HEK293 (cell line): ENCODE data around the gene UCP2.
"Not testable (repeated sequence)": the region's sequence is repeated elsewhere in the genome, so short reads cannot be mapped to it uniquely, and the experiment has no call there.

Experiments
- CTCF ChIA-PET: fragments of 350-600 bp; formaldehyde crosslinking; extraction: SDS; loops from one replicate; lab custom pipeline; 2021; ENCODE audit warnings: antibody characterized with exemption; lab: Yijun Ruan, JAX
- POLR2A ChIA-PET: fragments of 300-600 bp; formaldehyde crosslinking; extraction: SDS; loops from one replicate; lab custom pipeline; 2020; ENCODE audit warnings: antibody characterized with exemption, inconsistent platforms; lab: Yijun Ruan, JAX
- H3K27ac ChIP-seq: fragments of 200-500 bp; sonication (Bioruptor generic); 2 replicates; pipeline ENCODE4 v1.5.1; 2014; ENCODE audit warnings: low read depth, low read length, control low read depth, inconsistent platforms; ENCODE audit errors: extremely low read depth
- H3K36me3 ChIP-seq, 2 experiments: fragments of 200-500 bp in 1 of 2; sonication (Bioruptor generic) in 1 of 2; 1 replicate in 1 of 2; 2 replicates in 1 of 2; pipeline ENCODE4 v1.5.1; 2014 to 2017; ENCODE audit warnings: inconsistent platforms in 2 of 2, low read length in 2 of 2; ENCODE audit not compliant: control insufficient read depth in 2 of 2, insufficient read depth in 1 of 2
- H3K4me1 ChIP-seq: fragments of 200-500 bp; sonication (Bioruptor generic); 2 replicates; pipeline ENCODE4 v1.5.1; 2014; ENCODE audit warnings: mild to moderate bottlenecking, low read length, inconsistent platforms; ENCODE audit not compliant: control insufficient read depth, insufficient read depth
- H3K4me3 ChIP-seq: 2 replicates; pipeline ENCODE4 v1.5.1; 2011; ENCODE audit warnings: low read depth, mild to moderate bottlenecking, control low read depth, low read length, moderate library complexity
- H3K9me3 ChIP-seq: fragments of 200-500 bp; sonication (Bioruptor generic); 2 replicates; pipeline ENCODE4 v1.5.1; 2014; ENCODE audit warnings: low read depth, low read length, inconsistent platforms; ENCODE audit not compliant: control insufficient read depth, insufficient read depth
- GLIS2 ChIP-seq: fragments of 450-650 bp; formaldehyde crosslinking; IDR thresholded peaks from 2 replicates; pipeline ENCODE4 v1.5.1; 2016; ENCODE audit warnings: missing biosample characterization, missing genetic modification characterization
- HOXA7 ChIP-seq: sonication (generic); formaldehyde crosslinking; IDR thresholded peaks from 2 replicates; pipeline ENCODE4 v1.8.1; 2022; ENCODE audit warnings: missing genetic modification reagents, borderline replicate concordance
- HOXD13 ChIP-seq: sonication (generic); formaldehyde crosslinking; IDR thresholded peaks from 2 replicates; pipeline ENCODE4 v1.8.0; 2022; ENCODE audit warnings: missing genetic modification reagents, borderline replicate concordance
- KLF10 ChIP-seq: fragments of 450-650 bp; IDR thresholded peaks from 2 replicates; pipeline ENCODE4 v1.5.1; 2018; ENCODE audit warnings: missing biosample characterization, mild to moderate bottlenecking, missing genetic modification characterization
- KLF8 ChIP-seq: fragments of 450-650 bp; formaldehyde crosslinking; IDR thresholded peaks from 2 replicates; pipeline ENCODE4 v1.5.1; 2016; ENCODE audit warnings: missing biosample characterization, missing genetic modification characterization
- KLF9 ChIP-seq: fragments of 450-650 bp; formaldehyde crosslinking; IDR thresholded peaks from 2 replicates; pipeline ENCODE4 v1.5.1; 2016; ENCODE audit warnings: missing biosample characterization, missing genetic modification characterization, low read depth
- REPIN1 ChIP-seq: fragments of 450-650 bp; formaldehyde crosslinking; IDR thresholded peaks from 2 replicates; pipeline ENCODE4 v1.5.1; 2017; ENCODE audit warnings: missing biosample characterization, missing genetic modification characterization, low read depth
- SALL2 ChIP-seq: fragments of 450-650 bp; formaldehyde crosslinking; IDR thresholded peaks from 2 replicates; pipeline ENCODE4 v1.5.0; 2017; ENCODE audit warnings: missing biosample characterization, mild to moderate bottlenecking, missing genetic modification characterization, borderline replicate concordance
- SP7 ChIP-seq: fragments of 450-650 bp; formaldehyde crosslinking; IDR thresholded peaks from 2 replicates; pipeline ENCODE4 v1.5.1; 2016; ENCODE audit warnings: missing biosample characterization, missing genetic modification characterization
- TCF7L2 ChIP-seq: IDR thresholded peaks from 2 replicates; pipeline ENCODE4 v1.6.1; 2011; ENCODE audit warnings: low read depth, mild to moderate bottlenecking, inconsistent platforms, low read length, moderate library complexity, borderline replicate concordance
- YY1 ChIP-seq: fragments of 450-650 bp; formaldehyde crosslinking; IDR thresholded peaks from 2 replicates; pipeline ENCODE4 v1.5.1; 2018; ENCODE audit warnings: missing biosample characterization, missing genetic modification characterization
- ZBTB48 ChIP-seq: fragments of 450-650 bp; formaldehyde crosslinking; IDR thresholded peaks from 2 replicates; pipeline ENCODE4 v1.5.1; 2016; ENCODE audit warnings: missing biosample characterization, missing genetic modification characterization
- ZFP3 ChIP-seq: fragments of 450-650 bp; formaldehyde crosslinking; IDR thresholded peaks from 2 replicates; pipeline ENCODE4 v1.5.1; 2016; ENCODE audit warnings: low read depth, missing biosample characterization, missing genetic modification characterization
- ZNF112 ChIP-seq: fragments of 450-650 bp; formaldehyde crosslinking; IDR thresholded peaks from 2 replicates; pipeline ENCODE4 v1.5.0; 2017; ENCODE audit warnings: missing biosample characterization, missing genetic modification characterization
- ZNF133 ChIP-seq: fragments of 450-650 bp; formaldehyde crosslinking; IDR thresholded peaks from 2 replicates; pipeline ENCODE4 v1.5.1; 2016; ENCODE audit warnings: missing biosample characterization, missing genetic modification characterization
- ZNF16 ChIP-seq: fragments of 450-650 bp; formaldehyde crosslinking; IDR thresholded peaks from 2 replicates; pipeline ENCODE4 v1.5.1; 2016; ENCODE audit warnings: low read depth, missing biosample characterization, missing genetic modification characterization
- ZNF311 ChIP-seq: fragments of 450-650 bp; formaldehyde crosslinking; IDR thresholded peaks from 2 replicates; pipeline ENCODE4 v1.5.1; 2017; ENCODE audit warnings: missing biosample characterization, missing genetic modification characterization, borderline replicate concordance
- ZNF350 ChIP-seq: fragments of 450-650 bp; formaldehyde crosslinking; IDR thresholded peaks from 2 replicates; pipeline ENCODE4 v1.5.0; 2017; ENCODE audit warnings: missing biosample characterization, mild to moderate bottlenecking, missing genetic modification characterization
- ZNF366 ChIP-seq: fragments of 450-650 bp; formaldehyde crosslinking; conservative IDR thresholded peaks from 2 replicates; pipeline ENCODE4 v1.5.1; 2016; ENCODE audit warnings: missing biosample characterization, missing genetic modification characterization
- ZNF529 ChIP-seq: fragments of 450-650 bp; formaldehyde crosslinking; IDR thresholded peaks from 2 replicates; pipeline ENCODE4 v1.5.1; 2017; ENCODE audit warnings: missing genetic modification characterization, missing biosample characterization; ENCODE audit not compliant: insufficient replicate concordance
- ZNF530 ChIP-seq: fragments of 450-650 bp; formaldehyde crosslinking; IDR thresholded peaks from 2 replicates; pipeline ENCODE4 v1.5.1; 2016; ENCODE audit warnings: low read depth, missing biosample characterization, missing genetic modification characterization
- ZNF624 ChIP-seq: fragments of 450-650 bp; formaldehyde crosslinking; IDR thresholded peaks from 2 replicates; pipeline ENCODE4 v1.5.1; 2017; ENCODE audit warnings: missing biosample characterization, missing genetic modification characterization
- ZNF629 ChIP-seq: fragments of 450-650 bp; formaldehyde crosslinking; IDR thresholded peaks from 2 replicates; pipeline ENCODE4 v1.5.1; 2017; ENCODE audit warnings: missing biosample characterization, missing genetic modification characterization
- ZNF639 ChIP-seq: fragments of 450-650 bp; formaldehyde crosslinking; IDR thresholded peaks from 2 replicates; pipeline ENCODE4 v1.5.1; 2016; ENCODE audit warnings: missing biosample characterization, missing genetic modification characterization
- ZNF785 ChIP-seq: fragments of 450-650 bp; formaldehyde crosslinking; IDR thresholded peaks from 2 replicates; pipeline ENCODE4 v1.5.1; 2016; ENCODE audit warnings: missing biosample characterization, missing genetic modification characterization
- ZNF791 ChIP-seq: fragments of 450-650 bp; formaldehyde crosslinking; IDR thresholded peaks from 2 replicates; pipeline ENCODE4 v1.5.1; 2016; ENCODE audit warnings: missing biosample characterization, missing genetic modification characterization
- TF ChIP-seq, protein P1 (sequence below): fragments of 450-650 bp; formaldehyde crosslinking; IDR thresholded peaks from 2 replicates; pipeline ENCODE4 v1.5.1; 2016; ENCODE audit warnings: missing biosample characterization, missing genetic modification characterization, borderline replicate concordance

The UCP2 gene

DNA sequence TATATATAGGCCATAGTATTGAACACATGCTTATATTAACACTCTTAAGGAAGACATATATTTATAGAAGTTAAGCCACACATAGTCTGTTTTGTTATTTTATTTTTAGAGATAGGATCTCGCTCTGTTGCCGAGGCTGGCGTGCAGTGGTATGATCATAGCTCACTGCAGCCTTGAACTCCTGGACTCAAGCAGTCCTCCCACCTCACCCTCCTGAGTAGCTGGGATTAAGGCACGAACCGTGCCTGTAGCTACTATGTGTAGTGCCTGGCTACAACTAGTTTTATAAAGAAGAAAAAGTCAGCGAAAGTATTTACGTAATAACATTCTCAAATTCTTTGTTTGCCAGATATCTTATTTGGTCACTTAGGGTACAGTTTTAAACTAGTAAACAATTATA, 5.6 kb upstream of the UCP2 start (continued):
- TF ChIP-seq ZNF639 (tag by site-specific recombination) (no peak), ZNF112 (tag by site-specific recombination) (no peak), ZNF133 (tag by site-specific recombination) (no peak), ZNF530 (tag by site-specific recombination) (no peak), ZNF791 (tag by site-specific recombination) (no peak), ZNF785 (no peak), SALL2 (tag by site-specific recombination) (no peak), YY1 (tag by site-specific recombination) (no peak)
- TF ChIP-seq, all 188 proteins: peak for 0

DNA sequence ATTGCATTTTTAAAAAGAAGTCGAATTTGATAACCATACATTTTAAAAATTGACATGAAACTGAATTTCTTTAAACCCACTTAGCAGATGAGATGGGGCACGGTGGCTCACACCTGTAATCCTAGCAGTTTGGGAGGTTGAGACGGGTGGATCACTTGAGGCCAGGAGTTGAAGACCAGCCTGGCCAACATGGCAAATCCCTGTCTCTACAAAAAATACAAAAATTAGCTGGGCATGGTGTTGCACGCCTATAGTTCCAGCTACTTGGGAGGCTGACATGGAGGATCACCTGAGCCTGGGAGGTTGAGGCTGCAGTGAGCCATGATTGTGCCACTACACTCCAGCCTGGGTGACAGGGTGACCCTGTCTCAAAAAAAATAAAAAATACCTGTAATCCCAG, 3.0 kb upstream of the UCP2 start:
- H3K9me3 ChIP-seq, POLR2A ChIA-PET, H3K36me3 ChIP-seq, H3K4me3 ChIP-seq, H3K4me1 ChIP-seq, H3K27ac ChIP-seq, CTCF ChIA-PET: not testable (repeated sequence)

GRCh38 chr11:73983741-73984538, 1.3 kb upstream of the UCP2 start:
- Histone ChIP-seq H3K9me3 (no peaks in the 10 kb centered on the region), H3K27ac (peak overlapping the region; percentile 92), H3K4me1 (peaks cover 3% of the 10 kb centered on the region; the same call in 1 of the 2 replicates), H3K4me3 (peak overlapping the region; percentile 62; the same call in 1 of the 2 replicates), H3K36me3 (peaks cover 0 to 25% of the 10 kb centered on the region in 2 experiments; a peak in 1 of 3 replicates)
- CTCF ChIA-PET, result no interaction called here
- POLR2A ChIA-PET, result no interaction called here
- TF ChIP-seq ZNF624 (tag by site-specific recombination) (no peak), ZNF366 (peak; percentile 50; the same call in 1 of the 2 replicates)

GRCh38 chr11:73982990-73983740, 522 bp upstream of the UCP2 start:
- Histone ChIP-seq H3K27ac (peak overlapping the region; percentile 92), H3K4me3 (peak overlapping the region; percentile 62), H3K36me3 (peaks cover 0 to 33% of the 10 kb centered on the region in 2 experiments; a peak in 1 of 3 replicates), H3K4me1 (peaks cover 3% of the 10 kb centered on the region; the same call in 1 of the 2 replicates), H3K9me3 (no peaks in the 10 kb centered on the region)
- CTCF ChIA-PET, result no interaction called here
- POLR2A ChIA-PET, result interaction anchor here (0.7 to 1.1 kb wide), 5 partner anchors 11 to 511 kb away, joined by 3 to 12 read pairs (median 5); partner anchors contain the start of genes C2CD3, LIPT2 and PPME1
- TF ChIP-seq HOXA7 (CRISPR knock-in tag) (no peak), SP7 (tag by site-specific recombination) (peak; percentile 87), ZNF629 (tag by site-specific recombination) (peak; percentile 72), GLIS2 (peak; percentile 99), ZBTB48 (peak; percentile 98), ZNF529 (tag by site-specific recombination) (no peak), KLF9 (tag by site-specific recombination) (peak; percentile 84), HOXD13 (CRISPR knock-in tag) (no peak), KLF8 (tag by site-specific recombination) (peak; percentile 90), TCF7L2 (no peak), ZFP3 (tag by site-specific recombination) (peak; percentile 77), ZNF311 (no peak), KLF10 (tag by site-specific recombination) (peak; percentile 82), ZNF16 (tag by site-specific recombination) (no peak), ZNF350 (tag by site-specific recombination) (no peak), REPIN1 (tag by site-specific recombination) (0 out of 2 replicates have a peak, but pooled peaks have one; percentile 58)
- TF ChIP-seq, protein P1, sequence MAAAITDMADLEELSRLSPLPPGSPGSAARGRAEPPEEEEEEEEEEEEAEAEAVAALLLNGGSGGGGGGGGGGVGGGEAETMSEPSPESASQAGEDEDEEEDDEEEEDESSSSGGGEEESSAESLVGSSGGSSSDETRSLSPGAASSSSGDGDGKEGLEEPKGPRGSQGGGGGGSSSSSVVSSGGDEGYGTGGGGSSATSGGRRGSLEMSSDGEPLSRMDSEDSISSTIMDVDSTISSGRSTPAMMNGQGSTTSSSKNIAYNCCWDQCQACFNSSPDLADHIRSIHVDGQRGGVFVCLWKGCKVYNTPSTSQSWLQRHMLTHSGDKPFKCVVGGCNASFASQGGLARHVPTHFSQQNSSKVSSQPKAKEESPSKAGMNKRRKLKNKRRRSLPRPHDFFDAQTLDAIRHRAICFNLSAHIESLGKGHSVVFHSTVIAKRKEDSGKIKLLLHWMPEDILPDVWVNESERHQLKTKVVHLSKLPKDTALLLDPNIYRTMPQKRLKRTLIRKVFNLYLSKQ (tag by site-specific recombination), result no peak
